Natural killer cell treated with Interleukin-12 subunit alpha and Interleukin-12 subunit beta and Interleukin-15 and Interleukin-18, amount 100 ng/mL, for 72 hours (primary cell): Measurements from ENCODE around the gene RAB8B. TPM values are rescaled to one million over a fixed set of nuclear protein-coding genes. Genes with fewer than 3 reads are reported as not detected.

Experiments used
- ATAC-seq, 2 donors: fragments of 150-1000 bp; cut with Tn5 transposase in 1 of 2; sonication (Bioruptor Pico), chemical (Tn5 transposase) in 1 of 2; 2 replicates each; pipeline ENCODE4 v1.10.0; 2021
- DNase-seq: peaks from one replicate; pipeline ENCODE4 v3.0.0; 2022; ENCODE audit warnings: low spot score
- H3K27ac Mint-ChIP-seq, 2 donors: 1 replicate in 1 of 2; 2 replicates in 1 of 2; pipeline ENCODE4 v1.8.0; 2022; ENCODE audit warnings: mixed read lengths in 2 of 2, mild to moderate bottlenecking in 1 of 2, moderate library complexity in 1 of 2
- H3K27me3 Mint-ChIP-seq, 2 donors: 1 replicate in 1 of 2; 2 replicates in 1 of 2; pipeline ENCODE4 v1.8.0; 2022; ENCODE audit warnings: mixed read lengths in 2 of 2
- H3K36me3 Mint-ChIP-seq: one replicate; pipeline ENCODE4 v1.8.0; 2022; ENCODE audit warnings: mixed read lengths
- H3K4me1 Mint-ChIP-seq, 2 donors: 1 replicate in 1 of 2; 2 replicates in 1 of 2; pipeline ENCODE4 v1.8.0; 2022; ENCODE audit warnings: low read depth in 2 of 2, mixed read lengths in 2 of 2, mild to moderate bottlenecking in 1 of 2
- H3K4me3 Mint-ChIP-seq: one replicate; pipeline ENCODE4 v1.8.0; 2022; ENCODE audit warnings: mixed read lengths
- H3K9me3 Mint-ChIP-seq: 2 replicates; pipeline ENCODE4 v1.8.0; 2022; ENCODE audit warnings: mixed read lengths
- total RNA-seq, 2 donors: library from RNA; stranded (reverse); gene quantifications; one replicate each; pipeline ENCODE4 v1.2.3, GENCODE V29; 2022

The RAB8B gene
- total RNA-seq, 2 donors from 2014 or later = 49.1 to 113 TPM

- Mint-ChIP-seq H3K4me1 (peaks cover 5% of the 10 kb centered on the region in 2 donors), H3K4me3 (no peak overlapping the region), H3K9me3 (no peaks in the 10 kb centered on the region), H3K27me3 (no peaks in the 10 kb centered on the region), H3K36me3 (no peaks in the 10 kb centered on the region), H3K27ac (no peak overlapping the region)
- DNase-seq = no peak
- no peak for ATAC-seq
Measured at GRCh38 chr15:63166219-63166618, 23.2 kb upstream of the RAB8B start.

- Mint-ChIP-seq H3K27me3 (no peaks in the 10 kb centered on the region), H3K36me3 (no peaks in the 10 kb centered on the region), H3K9me3 (no peaks in the 10 kb centered on the region), H3K4me1 (peaks cover 5% of the 10 kb centered on the region in 2 donors), H3K4me3 (no peak overlapping the region), H3K27ac (no peak overlapping the region)
- no peak for DNase-seq
- no peak for ATAC-seq
Measured at GRCh38 chr15:63169788-63170187, 19.6 kb upstream of the RAB8B start.

DNA sequence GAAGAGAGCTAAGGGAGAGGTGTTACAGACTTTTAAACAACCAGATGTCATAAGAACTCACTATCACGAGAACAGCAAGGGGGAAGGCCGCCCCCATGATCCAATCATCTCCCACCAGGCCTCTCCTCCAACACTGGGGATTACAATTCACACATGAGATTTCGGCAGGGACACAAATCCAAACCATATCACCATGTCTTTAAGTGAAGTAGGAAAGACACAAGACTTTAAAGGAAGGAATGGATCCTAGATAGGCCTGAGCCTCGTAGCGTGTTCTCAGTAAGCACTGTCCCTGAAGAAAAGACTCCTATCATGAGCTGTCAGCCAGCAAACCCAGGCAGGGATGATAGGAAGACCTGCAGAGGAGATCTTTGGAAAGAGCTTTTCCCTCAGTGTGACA, 17.0 kb upstream of the RAB8B start:
- Mint-ChIP-seq H3K4me3 (no peak overlapping the region), H3K36me3 (no peaks in the 10 kb centered on the region), H3K27me3 (no peaks in the 10 kb centered on the region), H3K27ac (no peak overlapping the region), H3K9me3 (no peaks in the 10 kb centered on the region), H3K4me1 (peaks cover 4% of the 10 kb centered on the region in 2 donors)
- DNase-seq (no peak), ATAC-seq (no peak)

DNA sequence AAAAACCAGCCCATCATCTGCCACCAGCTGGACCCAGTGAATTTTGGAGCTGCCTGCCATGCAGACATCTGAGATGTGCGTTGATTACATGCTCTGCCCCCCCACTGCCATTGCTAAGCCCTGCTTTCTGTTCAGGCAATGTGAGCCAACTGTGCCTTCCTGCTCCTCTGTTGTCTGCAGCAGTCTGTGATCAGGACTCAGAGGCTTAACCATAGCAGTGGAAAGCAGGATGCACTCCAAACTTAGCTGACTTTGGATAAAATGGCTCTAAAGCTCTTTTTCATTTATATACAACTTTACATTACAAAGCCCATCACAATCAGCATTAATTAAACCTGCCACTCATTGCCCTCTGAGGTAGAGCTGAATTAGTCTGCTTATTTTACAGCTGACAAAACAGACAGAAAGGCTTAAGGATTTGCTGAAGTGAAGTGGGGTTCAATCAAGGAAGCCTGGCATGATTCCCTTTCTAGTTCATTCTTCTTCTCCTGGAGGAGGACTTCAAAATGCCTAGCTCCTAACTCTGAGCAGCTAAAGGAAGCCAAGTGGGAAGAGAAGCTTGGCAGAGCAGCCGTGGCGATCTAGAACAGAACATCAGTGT, 16.5 kb upstream of the RAB8B start:
- Mint-ChIP-seq H3K4me3 (no peak overlapping the region), H3K36me3 (no peaks in the 10 kb centered on the region), H3K27ac (no peak overlapping the region), H3K9me3 (no peaks in the 10 kb centered on the region), H3K4me1 (peaks cover 4% of the 10 kb centered on the region in 2 donors), H3K27me3 (no peaks in the 10 kb centered on the region)
- no peak for ATAC-seq
- no peak for DNase-seq

DNA sequence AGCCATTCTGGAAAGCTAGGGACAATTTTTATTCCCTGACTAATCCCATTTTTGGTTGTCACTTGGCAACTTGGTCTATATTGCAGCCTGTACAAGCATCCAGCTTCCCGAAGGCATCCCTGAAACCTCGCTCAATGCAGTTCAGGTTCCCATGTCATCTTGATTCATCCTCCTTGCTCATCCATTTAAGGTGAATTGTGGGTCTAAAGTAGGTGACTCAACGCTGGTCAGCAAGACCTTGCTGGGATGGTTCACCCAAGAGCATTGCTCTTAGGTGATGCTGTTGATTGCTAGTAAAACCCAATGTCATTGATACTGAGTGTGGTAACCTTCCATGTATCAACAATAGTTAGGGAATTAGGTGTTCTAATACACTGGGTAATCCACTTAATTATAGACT, 13.1 kb upstream of the RAB8B start:
- H3K36me3 Mint-ChIP-seq = no peaks in the 10 kb centered on the region
- ATAC-seq (no peak), DNase-seq (no peak)
- H3K27me3 Mint-ChIP-seq = no peaks in the 10 kb centered on the region
- H3K4me3 Mint-ChIP-seq = no peak overlapping the region
- peaks cover 4% of the 10 kb centered on the region in 2 donors for H3K4me1 Mint-ChIP-seq
- no peaks in the 10 kb centered on the region for H3K9me3 Mint-ChIP-seq
- H3K27ac Mint-ChIP-seq = no peak overlapping the region

GRCh38 chr15:63178034-63178433, 11.4 kb upstream of the RAB8B start:
- Mint-ChIP-seq H3K4me1 (peaks cover 4% of the 10 kb centered on the region in 2 donors), H3K27me3 (no peaks in the 10 kb centered on the region), H3K27ac (no peak overlapping the region), H3K4me3 (no peak overlapping the region), H3K36me3 (no peaks in the 10 kb centered on the region), H3K9me3 (no peaks in the 10 kb centered on the region)
- DNase-seq (no peak), ATAC-seq (no peak)

GRCh38 chr15:63180746-63181145, 8.7 kb upstream of the RAB8B start:
- no peak for ATAC-seq
- H3K4me1 Mint-ChIP-seq = peaks cover 4 to 7% of the 10 kb centered on the region in 2 donors
- H3K4me3 Mint-ChIP-seq = no peak overlapping the region
- H3K27ac Mint-ChIP-seq = no peak overlapping the region
- H3K27me3 Mint-ChIP-seq = peaks cover 0 to 3% of the 10 kb centered on the region in 2 donors
- H3K9me3 Mint-ChIP-seq = no peaks in the 10 kb centered on the region
- no peaks in the 10 kb centered on the region for H3K36me3 Mint-ChIP-seq
- DNase-seq = no peak

DNA sequence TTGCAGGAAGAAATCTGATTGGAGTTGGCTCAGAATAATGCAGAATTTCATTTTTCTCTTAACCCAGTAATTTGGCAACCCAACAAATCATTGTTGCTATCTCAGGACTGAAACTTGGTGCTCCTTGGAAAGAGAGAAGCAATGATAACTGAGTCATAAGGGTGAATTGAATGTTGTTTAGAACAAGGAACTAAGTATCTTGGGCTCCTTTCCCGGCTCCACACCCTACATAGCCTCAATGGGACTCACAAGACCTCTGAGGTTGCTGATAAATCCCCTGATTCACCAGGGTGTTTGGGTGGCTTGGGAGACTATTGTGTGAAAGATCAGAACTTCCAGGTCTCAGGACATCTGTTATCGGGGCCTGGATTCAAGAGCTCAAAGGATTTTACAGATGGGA, 7.8 kb upstream of the RAB8B start:
- Mint-ChIP-seq H3K27me3 (peaks cover 0 to 3% of the 10 kb centered on the region in 2 donors), H3K36me3 (no peaks in the 10 kb centered on the region), H3K4me3 (no peak overlapping the region), H3K9me3 (no peaks in the 10 kb centered on the region), H3K27ac (no peak overlapping the region), H3K4me1 (peaks cover 4 to 7% of the 10 kb centered on the region in 2 donors)
- no peak for DNase-seq
- no peak for ATAC-seq

DNA sequence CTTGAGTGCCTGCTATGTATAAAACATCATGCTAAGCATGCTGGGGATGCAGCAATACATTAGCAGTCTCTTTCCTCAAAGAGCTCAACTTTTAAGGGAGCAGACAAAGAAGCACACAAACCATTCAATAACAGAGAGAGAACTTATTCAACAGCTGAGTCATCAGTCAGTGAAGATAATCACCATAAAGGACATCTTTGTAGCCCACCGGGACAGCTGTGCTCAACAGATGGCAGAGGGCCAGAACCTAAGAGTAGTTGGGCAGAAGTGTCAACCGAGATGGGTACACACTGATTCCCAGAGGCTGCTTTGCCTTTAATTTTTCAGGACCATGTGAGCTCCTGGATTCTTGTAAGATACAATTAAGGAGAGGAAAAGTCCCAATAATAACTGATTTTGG, 4.2 kb upstream of the RAB8B start:
- H3K9me3 Mint-ChIP-seq = no peaks in the 10 kb centered on the region
- H3K4me3 Mint-ChIP-seq = no peak overlapping the region
- DNase-seq = no peak
- peaks cover 0 to 3% of the 10 kb centered on the region in 2 donors for H3K27me3 Mint-ChIP-seq
- H3K27ac Mint-ChIP-seq = no peak overlapping the region
- no peak for ATAC-seq
- no peaks in the 10 kb centered on the region for H3K36me3 Mint-ChIP-seq
- peaks cover 17% of the 10 kb centered on the region in 2 donors for H3K4me1 Mint-ChIP-seq

GRCh38 chr15:63186065-63186464, 3.3 kb upstream of the RAB8B start:
- H3K36me3 Mint-ChIP-seq = peaks cover 6% of the 10 kb centered on the region

DNA sequence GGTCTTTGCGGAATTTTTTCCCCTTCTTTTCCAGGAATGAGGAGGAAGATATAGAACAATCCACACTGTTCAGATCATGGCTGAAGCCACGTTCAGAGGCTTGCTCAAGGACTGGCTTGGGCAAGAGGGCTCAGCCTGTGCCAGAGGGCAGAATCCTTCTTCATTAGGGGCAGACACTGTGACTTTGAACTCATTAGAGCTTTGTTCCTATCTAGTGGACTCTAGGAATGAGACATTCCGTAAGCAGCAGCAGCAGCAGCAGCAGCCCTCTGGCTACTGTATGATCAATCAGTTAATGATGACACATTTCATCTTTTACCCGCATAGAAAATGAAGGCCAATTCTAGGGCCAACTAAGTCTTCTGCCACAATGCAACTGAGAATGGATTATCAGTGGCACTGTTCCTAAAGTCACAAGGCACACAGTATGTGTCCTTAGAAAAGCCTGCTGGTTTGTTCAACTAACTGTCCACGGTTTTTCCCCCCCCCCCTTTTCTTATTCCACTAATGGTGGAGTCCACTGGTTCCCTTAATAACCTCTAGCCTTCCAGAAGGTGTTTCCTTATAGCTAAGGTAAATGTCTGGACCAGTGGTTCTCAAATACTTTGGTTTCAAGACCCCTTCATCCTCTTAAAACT, 1.7 kb upstream of the RAB8B start:
- Mint-ChIP-seq H3K9me3 (no peaks in the 10 kb centered on the region), H3K27me3 (peaks cover 0 to 3% of the 10 kb centered on the region in 2 donors), H3K4me1 (peaks cover 41 to 42% of the 10 kb centered on the region in 2 donors), H3K36me3 (peaks cover 6% of the 10 kb centered on the region), H3K4me3 (peak overlapping the region; percentile 99), H3K27ac (peak overlapping the region; percentile 93 to 96)
- DNase-seq (no peak), ATAC-seq (no peak)

More at GRCh38 chr15:63186065-63186464, 3.3 kb upstream of the RAB8B start:
- Mint-ChIP-seq H3K27me3 (peaks cover 0 to 3% of the 10 kb centered on the region in 2 donors), H3K4me3 (no peak overlapping the region), H3K9me3 (no peaks in the 10 kb centered on the region), H3K27ac (no peak overlapping the region), H3K4me1 (peaks cover 25 to 26% of the 10 kb centered on the region in 2 donors)
- DNase-seq = no peak
- ATAC-seq = no peak

DNA sequence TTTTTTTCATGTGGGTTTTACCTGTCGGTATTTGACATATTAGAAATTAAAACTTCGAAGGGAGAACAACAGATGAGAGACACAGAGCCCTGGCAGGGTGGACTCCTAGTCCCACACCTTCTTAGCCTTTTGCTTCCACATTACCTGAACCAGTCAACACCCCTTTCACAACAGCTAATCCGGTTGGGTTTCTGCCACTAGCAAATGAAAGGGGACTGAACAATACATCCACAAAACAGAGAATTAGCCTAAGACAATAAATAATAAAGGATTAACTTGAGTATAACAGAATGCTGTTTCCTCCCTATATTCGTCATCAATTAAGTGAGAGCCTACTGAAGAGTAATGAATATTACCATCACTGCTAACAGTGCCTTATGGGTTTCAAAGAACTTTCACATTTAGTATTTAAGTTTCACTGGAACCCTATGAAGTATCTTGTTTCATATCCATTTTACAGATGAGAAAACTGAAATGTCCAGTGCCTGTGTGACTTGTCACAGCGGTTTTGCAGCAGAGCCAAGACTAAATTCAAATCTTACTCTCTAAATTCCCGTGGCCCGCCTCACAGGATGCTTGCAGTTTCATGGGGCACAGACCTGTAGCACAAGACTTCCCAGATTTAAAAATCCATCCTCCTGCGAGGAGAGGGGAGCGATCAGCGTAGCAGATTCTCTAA, 1.0 kb upstream of the RAB8B start:
- ATAC-seq (peak in 1 of 2 donors; percentile 1), DNase-seq (no peak)
- Mint-ChIP-seq H3K36me3 (peaks cover 6% of the 10 kb centered on the region), H3K9me3 (no peaks in the 10 kb centered on the region), H3K4me1 (peaks cover 44 to 47% of the 10 kb centered on the region in 2 donors), H3K27ac (peak overlapping the region; percentile 93 to 96), H3K27me3 (peaks cover 0 to 3% of the 10 kb centered on the region in 2 donors), H3K4me3 (peak overlapping the region; percentile 99)

DNA sequence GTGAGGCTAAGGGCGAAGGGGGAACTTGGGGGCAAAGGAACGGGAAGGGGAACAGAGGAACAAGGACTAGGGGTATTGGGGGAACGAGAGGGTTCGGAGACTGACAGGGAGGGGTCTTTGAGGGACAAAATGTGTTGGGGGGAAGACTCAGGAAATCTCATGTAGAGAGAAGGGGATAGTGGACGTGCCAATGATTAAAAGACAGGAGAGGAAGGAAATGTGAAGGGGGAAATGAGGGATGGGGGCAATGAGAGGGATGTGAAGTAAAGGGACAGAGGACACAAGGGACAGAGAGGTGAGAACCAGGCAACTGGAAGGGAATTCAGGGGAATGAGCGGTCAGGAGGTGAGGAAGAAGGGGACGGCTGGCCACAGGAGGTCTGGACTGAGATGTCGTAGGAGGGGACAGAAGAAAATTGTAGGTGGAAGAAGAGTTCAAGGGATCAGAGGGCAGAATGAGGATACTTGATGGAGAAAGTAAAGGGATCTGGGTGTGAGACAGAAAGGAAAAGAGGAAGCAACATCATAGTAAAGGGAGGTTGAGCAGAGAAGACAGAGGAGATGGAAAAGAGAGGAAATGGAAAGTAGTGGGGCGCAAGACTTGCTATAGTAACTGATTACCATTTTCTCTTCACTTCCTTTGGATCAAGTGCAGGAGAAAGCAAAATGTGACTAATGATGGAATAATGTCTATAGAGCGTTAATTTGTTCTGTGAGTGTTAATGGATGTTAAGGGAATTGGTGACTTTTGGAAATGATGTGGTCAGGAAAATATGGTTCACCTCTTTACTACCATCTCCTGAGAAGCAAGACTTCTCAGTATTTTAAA, 749 bp downstream of the RAB8B start:
- Mint-ChIP-seq H3K4me1 (peaks cover 54 to 57% of the 10 kb centered on the region in 2 donors), H3K27me3 (peaks cover 0 to under 1% of the 10 kb centered on the region in 2 donors), H3K9me3 (no peaks in the 10 kb centered on the region), H3K4me3 (peak overlapping the region; percentile 99), H3K36me3 (peaks cover 10% of the 10 kb centered on the region), H3K27ac (peak overlapping the region; percentile 93 to 96)
- DNase-seq (no peak), ATAC-seq (no peak)
